HepG2 (cell line): ENCODE results near the gene QPCT. TPM values are rescaled to one million over a fixed set of nuclear protein-coding genes. Genes with fewer than 3 reads are reported as not detected.

Source experiments
- AKNA ChIP-seq: sonication (generic); formaldehyde crosslinking; IDR thresholded peaks from 2 replicates; pipeline ENCODE4 v1.4.0; 2020; ENCODE audit warnings: missing genetic modification reagents, borderline replicate concordance
- KMT2A ChIP-seq: sonication (generic); formaldehyde crosslinking; IDR thresholded peaks from 2 replicates; pipeline ENCODE4 v1.4.0; 2020; ENCODE audit warnings: missing genetic modification reagents
- PHF8 ChIP-seq: sonication (generic); formaldehyde crosslinking; IDR thresholded peaks from 2 replicates; pipeline ENCODE4 v1.5.0; 2020; ENCODE audit warnings: missing genetic modification reagents
- RARA ChIP-seq: IDR thresholded peaks from 2 replicates; pipeline ENCODE4 v1.6.1; 2016; ENCODE audit warnings: missing genetic modification reagents, missing compliant biosample characterization
- TRIM24 ChIP-seq: sonication (generic); formaldehyde crosslinking; IDR thresholded peaks from 2 replicates; pipeline ENCODE4 v1.8.0; 2022; ENCODE audit warnings: mild to moderate bottlenecking, missing genetic modification reagents
- ZBTB1 ChIP-seq: sonication (generic); formaldehyde crosslinking; IDR thresholded peaks from 2 replicates; pipeline ENCODE4 v1.4.0; 2020; ENCODE audit warnings: missing genetic modification reagents, borderline replicate concordance
- ZNF234 ChIP-seq: sonication (generic); formaldehyde crosslinking; conservative IDR thresholded peaks from 2 replicates; pipeline ENCODE4 v1.5.1; 2020; ENCODE audit warnings: mild to moderate bottlenecking, missing genetic modification reagents
- ZNF354B ChIP-seq: sonication (generic); formaldehyde crosslinking; IDR thresholded peaks from 2 replicates; pipeline ENCODE4 v1.8.0; 2022; ENCODE audit warnings: mild to moderate bottlenecking, missing genetic modification reagents
- ZNF484 ChIP-seq: sonication (generic); formaldehyde crosslinking; IDR thresholded peaks from 2 replicates; pipeline ENCODE4 v1.5.1; 2020; ENCODE audit warnings: mild to moderate bottlenecking, low read depth, missing genetic modification reagents, borderline replicate concordance
- ZNF547 ChIP-seq: sonication (generic); formaldehyde crosslinking; IDR thresholded peaks from 2 replicates; pipeline ENCODE4 v1.5.1; 2020; ENCODE audit warnings: mild to moderate bottlenecking, missing genetic modification reagents
- ZNF574 ChIP-seq: sonication (generic); formaldehyde crosslinking; IDR thresholded peaks from 2 replicates; pipeline ENCODE4 v1.4.0; 2020; ENCODE audit warnings: missing genetic modification reagents
- polyA plus RNA-seq, 8 experiments: library from polyadenylated mRNA; depleted of rRNA in 3 of 8; stranded (reverse) in 7 of 8; unstranded in 1 of 8; fragments of >200 nt; fragmentation: Illumina TruSeq in 4 of 8; extraction: Trizol in 4 of 8; gene quantifications; 2 replicates each; pipeline versions ENCODE4 v1.2.1 to v1.2.3, GENCODE V29; 2011 to 2016; ENCODE audit warnings: low read depth in 4 of 8, missing spikeins in 1 of 8, mixed read lengths in 1 of 8; ENCODE audit not compliant: insufficient read depth in 1 of 8
- total RNA-seq, 5 experiments: library from RNA; depleted of rRNA; stranded (reverse); fragments of >200 nt; fragmentation: Illumina TruSeq; extraction: Trizol; gene quantifications; 2 replicates each; pipeline ENCODE4 v1.2.3, GENCODE V29; 2016; ENCODE audit warnings: low read depth in 1 of 5
- TF ChIP-seq, protein P1 (sequence below): sonication (generic); formaldehyde crosslinking; conservative IDR thresholded peaks from 2 replicates; pipeline ENCODE4 v1.4.0; 2020; ENCODE audit warnings: mild to moderate bottlenecking, missing genetic modification reagents, moderate library complexity

The QPCT gene
- total and polyA plus RNA-seq, 2 of the 13 experiments (the other 11 are each of a cell fraction or from before 2014, with no cell fraction given) = 0.77 to 1.2 TPM

DNA sequence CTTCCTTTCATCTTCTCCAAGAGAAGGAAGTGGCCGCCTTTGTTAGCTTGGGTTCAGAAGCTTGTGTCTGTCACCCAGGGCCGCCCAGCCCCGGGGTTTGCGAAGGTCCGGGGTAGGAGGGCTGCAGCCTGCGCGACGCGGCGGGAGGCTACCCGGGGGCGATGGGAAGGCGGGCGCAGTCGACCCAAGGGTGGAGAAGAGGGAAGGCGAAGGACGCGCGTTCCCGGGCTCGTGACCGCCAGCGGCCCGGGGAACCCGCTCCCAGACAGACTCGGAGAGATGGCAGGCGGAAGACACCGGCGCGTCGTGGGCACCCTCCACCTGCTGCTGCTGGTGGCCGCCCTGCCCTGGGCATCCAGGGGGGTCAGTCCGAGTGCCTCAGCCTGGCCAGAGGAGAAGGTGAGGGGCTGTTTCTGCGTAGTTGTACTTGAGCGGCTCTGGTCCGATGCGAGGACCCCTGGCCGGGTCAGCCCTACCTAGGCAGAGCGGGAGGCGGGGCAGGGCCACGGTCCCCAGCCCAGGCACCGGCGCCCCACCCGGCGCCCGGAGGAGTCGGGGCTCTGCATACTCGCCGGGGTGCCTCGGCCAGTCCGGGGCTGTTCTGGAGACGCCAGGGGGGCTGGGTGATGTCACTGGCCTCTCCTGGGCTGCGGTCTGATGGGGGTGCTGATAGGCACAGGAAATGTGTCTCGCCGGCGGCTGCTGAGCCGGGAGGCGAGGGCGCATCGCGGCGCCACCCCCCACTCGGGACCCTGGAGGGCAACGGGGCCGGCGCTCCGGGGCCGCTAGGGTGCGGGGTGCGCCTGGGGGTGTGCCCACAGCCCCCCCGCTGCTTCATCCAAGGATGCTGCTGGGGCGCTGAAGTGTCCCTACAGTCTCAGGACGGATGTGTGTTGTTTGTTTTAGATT, at the start of gene QPCT (continued):
- TF ChIP-seq ZNF574 (CRISPR knock-in tag) = 0 out of 2 replicates have a peak, but pooled peaks have one; percentile 16
- TF ChIP-seq ZNF234 (CRISPR knock-in tag) = no peak
- TF ChIP-seq ZBTB1 (CRISPR knock-in tag) = no peak
- TF ChIP-seq, protein P1, sequence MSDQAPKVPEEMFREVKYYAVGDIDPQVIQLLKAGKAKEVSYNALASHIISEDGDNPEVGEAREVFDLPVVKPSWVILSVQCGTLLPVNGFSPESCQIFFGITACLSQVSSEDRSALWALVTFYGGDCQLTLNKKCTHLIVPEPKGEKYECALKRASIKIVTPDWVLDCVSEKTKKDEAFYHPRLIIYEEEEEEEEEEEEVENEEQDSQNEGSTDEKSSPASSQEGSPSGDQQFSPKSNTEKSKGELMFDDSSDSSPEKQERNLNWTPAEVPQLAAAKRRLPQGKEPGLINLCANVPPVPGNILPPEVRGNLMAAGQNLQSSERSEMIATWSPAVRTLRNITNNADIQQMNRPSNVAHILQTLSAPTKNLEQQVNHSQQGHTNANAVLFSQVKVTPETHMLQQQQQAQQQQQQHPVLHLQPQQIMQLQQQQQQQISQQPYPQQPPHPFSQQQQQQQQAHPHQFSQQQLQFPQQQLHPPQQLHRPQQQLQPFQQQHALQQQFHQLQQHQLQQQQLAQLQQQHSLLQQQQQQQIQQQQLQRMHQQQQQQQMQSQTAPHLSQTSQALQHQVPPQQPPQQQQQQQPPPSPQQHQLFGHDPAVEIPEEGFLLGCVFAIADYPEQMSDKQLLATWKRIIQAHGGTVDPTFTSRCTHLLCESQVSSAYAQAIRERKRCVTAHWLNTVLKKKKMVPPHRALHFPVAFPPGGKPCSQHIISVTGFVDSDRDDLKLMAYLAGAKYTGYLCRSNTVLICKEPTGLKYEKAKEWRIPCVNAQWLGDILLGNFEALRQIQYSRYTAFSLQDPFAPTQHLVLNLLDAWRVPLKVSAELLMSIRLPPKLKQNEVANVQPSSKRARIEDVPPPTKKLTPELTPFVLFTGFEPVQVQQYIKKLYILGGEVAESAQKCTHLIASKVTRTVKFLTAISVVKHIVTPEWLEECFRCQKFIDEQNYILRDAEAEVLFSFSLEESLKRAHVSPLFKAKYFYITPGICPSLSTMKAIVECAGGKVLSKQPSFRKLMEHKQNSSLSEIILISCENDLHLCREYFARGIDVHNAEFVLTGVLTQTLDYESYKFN (CRISPR knock-in tag) = no peak
- no peak for TF ChIP-seq ZNF354B (CRISPR knock-in tag)
- TF ChIP-seq ZNF547 (CRISPR knock-in tag) = 0 out of 2 replicates have a peak, but pooled peaks have one; percentile 35
- no peak for TF ChIP-seq RARA (CRISPR knock-in tag)
- no peak for TF ChIP-seq ZNF484 (CRISPR knock-in tag)
- no peak for TF ChIP-seq KMT2A (CRISPR knock-in tag)
- no peak for TF ChIP-seq TRIM24
- TF ChIP-seq AKNA (CRISPR knock-in tag) = no peak
- TF ChIP-seq PHF8 = no peak
